Mesendoderm (in vitro differentiated cells): ENCODE data around the gene CEACAM5.
"Not testable (repeated sequence)": the region's sequence is repeated elsewhere in the genome, so short reads cannot be mapped to it uniquely, and the experiment has no call there.

Source experiments
- DNase-seq: peaks from one replicate; pipeline ENCODE4 v3.0.0; 2013
- H2AK5ac ChIP-seq: 2 replicates; pipeline ENCODE4 v1.6.1; 2013; ENCODE audit warnings: low read length, inconsistent platforms
- H2BK120ac ChIP-seq: 2 replicates; pipeline ENCODE4 v1.6.1; 2013; ENCODE audit warnings: low read depth, mild to moderate bottlenecking, low read length, moderate library complexity, mixed read lengths
- H2BK15ac ChIP-seq: replicated peaks from 2 replicates; pipeline ENCODE4 v1.6.1; 2013; ENCODE audit warnings: low read depth, mild to moderate bottlenecking, moderate library complexity
- H2BK5ac ChIP-seq: 2 replicates; pipeline ENCODE4 v1.6.1; 2013; ENCODE audit warnings: low read length, inconsistent platforms
- H3K18ac ChIP-seq: 2 replicates; pipeline ENCODE4 v1.6.1; 2013; ENCODE audit warnings: mild to moderate bottlenecking, low read length, mixed read lengths
- H3K23ac ChIP-seq: one replicate; pipeline ENCODE4 v1.6.1; 2013; ENCODE audit warnings: low read length
- H3K27ac ChIP-seq: 2 replicates; pipeline ENCODE4 v1.5.1; 2013; ENCODE audit warnings: low read depth, mild to moderate bottlenecking, inconsistent platforms, low read length, moderate library complexity
- H3K27me3 ChIP-seq: 2 replicates; pipeline ENCODE4 v1.6.1; 2013; ENCODE audit warnings: low read length, control low read depth, mild to moderate bottlenecking, inconsistent platforms; ENCODE audit not compliant: insufficient read depth, poor library complexity
- H3K36me3 ChIP-seq: 2 replicates; pipeline ENCODE4 v1.6.1; 2013; ENCODE audit warnings: low read length, inconsistent platforms; ENCODE audit not compliant: control insufficient read depth, insufficient read depth
- H3K4ac ChIP-seq: one replicate; pipeline ENCODE4 v1.6.1; 2013; ENCODE audit warnings: low read depth, mild to moderate bottlenecking, low read length, moderate library complexity
- H3K4me1 ChIP-seq: 2 replicates; pipeline ENCODE4 v1.6.1; 2013; ENCODE audit warnings: low read depth, low read length, inconsistent platforms; ENCODE audit not compliant: control insufficient read depth
- H3K4me2 ChIP-seq: 2 replicates; pipeline ENCODE4 v1.6.1; 2013; ENCODE audit warnings: low read length
- H3K4me3 ChIP-seq: 2 replicates; pipeline ENCODE4 v1.5.1; 2013; ENCODE audit warnings: mild to moderate bottlenecking, low read length
- H3K56ac ChIP-seq: one replicate; pipeline ENCODE4 v1.6.1; 2013; ENCODE audit warnings: low read length
- H3K79me1 ChIP-seq: 2 replicates; pipeline ENCODE4 v1.6.1; 2013; ENCODE audit warnings: low read length, inconsistent platforms
- H3K79me2 ChIP-seq: 2 replicates; pipeline ENCODE4 v1.6.1; 2013; ENCODE audit warnings: mild to moderate bottlenecking, low read length; ENCODE audit not compliant: control insufficient read depth, insufficient read depth
- H3K9ac ChIP-seq: 2 replicates; pipeline ENCODE4 v1.6.1; 2013; ENCODE audit warnings: low read length, inconsistent platforms
- H4K5ac ChIP-seq: one replicate; pipeline ENCODE4 v1.6.1; 2013; ENCODE audit warnings: low read length
- H4K8ac ChIP-seq: one replicate; pipeline ENCODE4 v1.6.1; 2013; ENCODE audit warnings: low read depth, mild to moderate bottlenecking, control low read depth, low read length, moderate library complexity
- WGBS: extraction: QIAGEN DNeasy Blood & Tissue Kit; methylation state at CpG from one replicate; pipeline ENCODE4 v1.1.7; 2013; ENCODE audit warnings: low lambda C conversion rate, missing lambda C conversion rate; ENCODE audit not compliant: insufficient coverage; ENCODE audit errors: extremely low coverage; 5-methylcytosine and 5-hydroxymethylcytosine counted together

CEACAM5 gene

GRCh38 chr19:41746593-41747227 is 38.3 kb downstream of the CEACAM5 start:
- no peaks in the 10 kb centered on the region for H3K79me2 ChIP-seq
- peak; percentile 60 for DNase-seq
- no peak overlapping the region for H2BK15ac ChIP-seq
- H3K4me1 ChIP-seq: no peaks in the 10 kb centered on the region
- no peaks in the 10 kb centered on the region for H3K27me3 ChIP-seq
- no peak overlapping the region for H3K9ac ChIP-seq
- no peaks in the 10 kb centered on the region for H3K79me1 ChIP-seq
- no peak overlapping the region for H3K4me3 ChIP-seq
- H3K56ac ChIP-seq: no peak overlapping the region
- no peak overlapping the region for H4K8ac ChIP-seq
- H3K18ac ChIP-seq: no peak overlapping the region
- no peak overlapping the region for H3K23ac ChIP-seq
- no CpG with 5 or more reads among the region's 11 CpGs for WGBS
- H3K36me3 ChIP-seq: no peaks in the 10 kb centered on the region
- no peak overlapping the region for H3K4me2 ChIP-seq
- H2BK120ac ChIP-seq: no peak overlapping the region
- H3K4ac ChIP-seq: no peak overlapping the region
- no peak overlapping the region for H4K5ac ChIP-seq
- H3K27ac ChIP-seq: no peak overlapping the region
- no peak overlapping the region for H2BK5ac ChIP-seq
- H2AK5ac ChIP-seq: no peak overlapping the region

- H3K9ac ChIP-seq: no peak overlapping the region
- no peaks in the 10 kb centered on the region for H3K36me3 ChIP-seq
These were observed 39.6 kb downstream of the CEACAM5 start for GRCh38 chr19:41748012-41748411.

GRCh38 chr19:41750248-41751134 is 42.1 kb downstream of the CEACAM5 start:
- H3K79me2 ChIP-seq, DNase-seq, H3K56ac ChIP-seq, H4K5ac ChIP-seq, H2AK5ac ChIP-seq, H3K4ac ChIP-seq, H3K18ac ChIP-seq, H3K36me3 ChIP-seq, H3K9ac ChIP-seq, H3K4me1 ChIP-seq, H3K4me3 ChIP-seq, H3K27ac ChIP-seq, H4K8ac ChIP-seq, H2BK15ac ChIP-seq, H3K27me3 ChIP-seq, H3K4me2 ChIP-seq, H3K79me1 ChIP-seq, H2BK120ac ChIP-seq, H2BK5ac ChIP-seq, H3K23ac ChIP-seq: not testable (repeated sequence)
- whole genome bisulfite sequencing: no CpG with 5 or more reads among the region's 10 CpGs

More at GRCh38 chr19:41748012-41748411, 39.6 kb downstream of the CEACAM5 start:
- H2BK120ac ChIP-seq: no peak overlapping the region
- H3K27me3 ChIP-seq: no peaks in the 10 kb centered on the region
- no peak overlapping the region for H2BK15ac ChIP-seq
- H3K56ac ChIP-seq: no peak overlapping the region
- no peak overlapping the region for H3K23ac ChIP-seq
- no peak overlapping the region for H2AK5ac ChIP-seq
- no CpG with 5 or more reads among the region's 3 CpGs for WGBS
- H3K4me1 ChIP-seq: no peaks in the 10 kb centered on the region
- H3K4ac ChIP-seq: no peak overlapping the region
- no peak overlapping the region for H3K27ac ChIP-seq
- H4K5ac ChIP-seq: no peak overlapping the region
- no peak overlapping the region for H3K18ac ChIP-seq
- H4K8ac ChIP-seq: no peak overlapping the region
- H3K79me1 ChIP-seq: no peaks in the 10 kb centered on the region
- no peak overlapping the region for H3K4me3 ChIP-seq
- H3K79me2 ChIP-seq: no peaks in the 10 kb centered on the region
- DNase-seq: no peak
- no peak overlapping the region for H3K4me2 ChIP-seq
- H2BK5ac ChIP-seq: no peak overlapping the region

- WGBS: no CpG with 5 or more reads among the region's 12 CpGs
- no peak overlapping the region for H2AK5ac ChIP-seq
- no peak overlapping the region for H3K18ac ChIP-seq
- H3K4ac ChIP-seq: no peak overlapping the region
- H3K4me1 ChIP-seq: no peaks in the 10 kb centered on the region
- H3K36me3 ChIP-seq: no peaks in the 10 kb centered on the region
- H2BK5ac ChIP-seq: no peak overlapping the region
- H3K23ac ChIP-seq: no peak overlapping the region
- no peak overlapping the region for H3K27ac ChIP-seq
- DNase-seq: peak; percentile 55
- H3K56ac ChIP-seq: no peak overlapping the region
- no peak overlapping the region for H4K8ac ChIP-seq
- H3K9ac ChIP-seq: no peak overlapping the region
- H3K79me1 ChIP-seq: no peaks in the 10 kb centered on the region
- no peak overlapping the region for H4K5ac ChIP-seq
- H2BK120ac ChIP-seq: no peak overlapping the region
- no peak overlapping the region for H2BK15ac ChIP-seq
- no peaks in the 10 kb centered on the region for H3K79me2 ChIP-seq
- H3K4me3 ChIP-seq: no peak overlapping the region
- no peak overlapping the region for H3K4me2 ChIP-seq
- H3K27me3 ChIP-seq: no peaks in the 10 kb centered on the region
These were observed 44.7 kb downstream of the CEACAM5 start for GRCh38 chr19:41753159-41753558.

GRCh38 chr19:41753936-41754529 is 45.6 kb downstream of the CEACAM5 start:
- no peak overlapping the region for H2AK5ac ChIP-seq

More at GRCh38 chr19:41753936-41754529, 45.6 kb downstream of the CEACAM5 start:
- no peak overlapping the region for H3K4me3 ChIP-seq
- no peak overlapping the region for H3K27ac ChIP-seq
- H2BK15ac ChIP-seq: no peak overlapping the region
- H3K4me2 ChIP-seq: no peak overlapping the region
- WGBS: no CpG with 5 or more reads among the region's 4 CpGs
- H4K8ac ChIP-seq: no peak overlapping the region
- no peak overlapping the region for H3K9ac ChIP-seq
- no peak overlapping the region for H3K18ac ChIP-seq
- H3K27me3 ChIP-seq: no peaks in the 10 kb centered on the region
- H3K23ac ChIP-seq: no peak overlapping the region
- H3K4ac ChIP-seq: no peak overlapping the region
- H3K79me1 ChIP-seq: no peaks in the 10 kb centered on the region
- no peaks in the 10 kb centered on the region for H3K36me3 ChIP-seq
- H3K79me2 ChIP-seq: no peaks in the 10 kb centered on the region
- no peak overlapping the region for H2BK5ac ChIP-seq
- H3K4me1 ChIP-seq: no peaks in the 10 kb centered on the region
- H4K5ac ChIP-seq: no peak overlapping the region
- H3K56ac ChIP-seq: no peak overlapping the region
- H2BK120ac ChIP-seq: no peak overlapping the region
- peak; percentile 32 for DNase-seq
